A549 (cell line): ENCODE measurements around the gene TTC28. TPM values are rescaled to one million over a fixed set of nuclear protein-coding genes. Genes with fewer than 3 reads are reported as not detected.

Experiments used
- ATAC-seq, 2 experiments: fragments of 200-7000 bp in 1 of 2; fragments of >200 bp in 1 of 2; cut with Nextera tagmentation in 1 of 2; cut with Tn5 transposase in 1 of 2; 3 replicates each; pipeline versions ENCODE4 v1.8.0 to v1.9.1; 2018 to 2020; ENCODE audit warnings: mild to moderate bottlenecking in 1 of 2, moderate library complexity in 1 of 2
- CTCF ChIA-PET: fragments of 300-600 bp; sonication (Branson Sonifier 250); formaldehyde crosslinking; extraction: SDS; loops from one replicate; lab custom pipeline; 2021; ENCODE audit warnings: antibody characterized with exemption, inconsistent platforms; lab: Yijun Ruan, JAX
- POLR2A ChIA-PET: fragments of 350-600 bp; formaldehyde crosslinking; extraction: SDS; loops from one replicate; lab custom pipeline; 2021; ENCODE audit warnings: antibody characterized with exemption, inconsistent platforms; lab: Yijun Ruan, JAX
- DNase-seq, 2 experiments: peaks; one replicate each; pipeline versions ENCODE4 v3.0.0 to v3.0.0-alpha.2; 2011 to 2016; ENCODE audit warnings: low read depth in 1 of 2, low spot score in 1 of 2
- FAIRE-seq: peaks from 2 replicates; lab custom pipeline; 2011; peaks lifted over from hg19 to GRCh38; lab: Jason Lieb, UNC
- H3K27ac ChIP-seq, 2 experiments: fragments of >200 bp; sonication (Bioruptor Twin); formaldehyde crosslinking; 3 replicates each; pipeline ENCODE4 v1.5.1; 2016 to 2017
- H3K4me1 ChIP-seq: fragments of >200 bp; sonication (Bioruptor Twin); formaldehyde crosslinking; 3 replicates; pipeline ENCODE4 v1.6.1; 2016
- H3K4me2 ChIP-seq: fragments of >200 bp; sonication (Bioruptor Twin); formaldehyde crosslinking; 3 replicates; pipeline ENCODE4 v1.6.1; 2016
- H3K4me3 ChIP-seq: fragments of >200 bp; sonication (Bioruptor Twin); formaldehyde crosslinking; 3 replicates; pipeline ENCODE4 v1.5.1; 2016
- H3K9me3 ChIP-seq: fragments of >200 bp; sonication (Bioruptor Twin); formaldehyde crosslinking; 3 replicates; pipeline ENCODE4 v1.6.1; 2016
- BHLHE40 ChIP-seq: IDR thresholded peaks from 2 replicates; pipeline ENCODE4 v1.6.1; 2012; ENCODE audit warnings: low read depth, low read length, inconsistent platforms
- CBX8 ChIP-seq: fragments of 200-600 bp; sonication (generic); IDR thresholded peaks from 2 replicates; pipeline ENCODE4 v1.6.1; 2016
- CHD2 ChIP-seq: fragments of 150-350 bp; IDR thresholded peaks from 2 replicates; pipeline ENCODE4 v1.6.1; 2014; ENCODE audit warnings: low read length; ENCODE audit not compliant: partially characterized antibody
- CHD4 ChIP-seq: fragments of 200-600 bp; sonication (generic); IDR thresholded peaks from 2 replicates; pipeline ENCODE4 v1.6.1; 2016; ENCODE audit warnings: antibody characterized with exemption, mild to moderate bottlenecking, borderline replicate concordance
- EHF ChIP-seq: fragments of 250-450 bp; sonication (Bioruptor Pico); IDR thresholded peaks from 2 replicates; pipeline ENCODE4 v1.5.0; 2020; ENCODE audit warnings: mild to moderate bottlenecking
- EP300 ChIP-seq, 2 experiments: fragments of >200 bp; sonication (Bioruptor Twin); formaldehyde crosslinking; IDR thresholded peaks; 2 replicates in 1 of 2; 3 replicates in 1 of 2; pipeline ENCODE4 v1.6.1; 2016 to 2017
- FOSB ChIP-seq: fragments of 250-450 bp; sonication (Bioruptor Pico); IDR thresholded peaks from 2 replicates; pipeline ENCODE4 v1.5.0; 2020; ENCODE audit warnings: mild to moderate bottlenecking, moderate library complexity
- HDAC2 ChIP-seq: fragments of 200-600 bp; sonication (generic); IDR thresholded peaks from 2 replicates; pipeline ENCODE4 v1.6.1; 2016
- HEYL ChIP-seq: fragments of 250-450 bp; sonication (Bioruptor Pico); IDR thresholded peaks from 2 replicates; pipeline ENCODE4 v1.8.0; 2021; ENCODE audit warnings: mild to moderate bottlenecking, moderate library complexity
- HOXA7 ChIP-seq: fragments of 250-450 bp; sonication (Bioruptor Pico); IDR thresholded peaks from 2 replicates; pipeline ENCODE4 v1.5.0; 2020; ENCODE audit warnings: mild to moderate bottlenecking, moderate library complexity
- HOXB13 ChIP-seq: fragments of 250-450 bp; sonication (Bioruptor Pico); IDR thresholded peaks from 2 replicates; pipeline ENCODE4 v1.5.0; 2020; ENCODE audit warnings: low read depth, mild to moderate bottlenecking, moderate library complexity
- HOXB5 ChIP-seq: fragments of 250-450 bp; sonication (Bioruptor Pico); IDR thresholded peaks from 2 replicates; pipeline ENCODE4 v1.5.0; 2020; ENCODE audit warnings: mild to moderate bottlenecking, moderate library complexity
- JUN ChIP-seq, 2 experiments: fragments of >200 bp; sonication (Bioruptor Twin); formaldehyde crosslinking; IDR thresholded peaks; 2 replicates in 1 of 2; 3 replicates in 1 of 2; pipeline ENCODE4 v1.6.1; 2016 to 2017
- KDM1A ChIP-seq: fragments of 200-600 bp; sonication (generic); IDR thresholded peaks from 2 replicates; pipeline ENCODE4 v1.6.1; 2016; ENCODE audit warnings: low read depth, mild to moderate bottlenecking
- KDM5A ChIP-seq: fragments of 200-600 bp; sonication (generic); IDR thresholded peaks from 2 replicates; pipeline ENCODE4 v1.6.1; 2016; ENCODE audit warnings: antibody characterized with exemption, mild to moderate bottlenecking
- MAZ ChIP-seq: fragments of 150-350 bp; IDR thresholded peaks from 2 replicates; pipeline ENCODE4 v1.6.1; 2014; ENCODE audit warnings: antibody characterized with exemption, low read depth, low read length, borderline replicate concordance
- MYC ChIP-seq: IDR thresholded peaks from 2 replicates; pipeline ENCODE4 v1.6.1; 2012; ENCODE audit warnings: mild to moderate bottlenecking, inconsistent platforms, low read length, improper control_type of control experiment, borderline replicate concordance
- NFE2L2 ChIP-seq: fragments of 150-350 bp; conservative IDR thresholded peaks from 2 replicates; pipeline ENCODE4 v1.6.1; 2014; ENCODE audit warnings: low read length
- NPAS2 ChIP-seq: fragments of 250-450 bp; sonication (Bioruptor Pico); IDR thresholded peaks from 2 replicates; pipeline ENCODE4 v1.8.0; 2022; ENCODE audit warnings: mild to moderate bottlenecking, moderate library complexity, borderline replicate concordance
- POLR2A ChIP-seq: IDR thresholded peaks from 2 replicates; pipeline ENCODE4 v1.6.1; 2012; ENCODE audit warnings: mild to moderate bottlenecking, low read length
- RARB ChIP-seq: fragments of 250-450 bp; sonication (Bioruptor Pico); IDR thresholded peaks from 2 replicates; pipeline ENCODE4 v1.8.0; 2021; ENCODE audit warnings: mild to moderate bottlenecking, moderate library complexity
- RCOR1 ChIP-seq: fragments of 150-350 bp; IDR thresholded peaks from 2 replicates; pipeline ENCODE4 v1.6.1; 2014; ENCODE audit warnings: antibody characterized with exemption, low read length, low read depth
- RFX5 ChIP-seq: fragments of 450-650 bp; IDR thresholded peaks from 2 replicates; pipeline ENCODE4 v1.7.1; 2014; ENCODE audit warnings: antibody characterized with exemption, mild to moderate bottlenecking, moderate library complexity
- ZC3H11A ChIP-seq: fragments of 450-650 bp; IDR thresholded peaks from 2 replicates; pipeline ENCODE4 v1.6.1; 2014; ENCODE audit warnings: antibody characterized with exemption, mild to moderate bottlenecking
- ZNF302 ChIP-seq: fragments of 250-450 bp; sonication (Bioruptor Pico); IDR thresholded peaks from 2 replicates; pipeline ENCODE4 v1.9.0; 2021; ENCODE audit warnings: inconsistent platforms, mild to moderate bottlenecking, moderate library complexity
- ZSCAN20 ChIP-seq: fragments of 250-450 bp; sonication (Bioruptor Pico); IDR thresholded peaks from 2 replicates; pipeline ENCODE4 v1.8.0; 2022; ENCODE audit warnings: mild to moderate bottlenecking, moderate library complexity
- WGBS: methylation state at CpG from one replicate; pipeline ENCODE4 v1.1.6; 2017; ENCODE audit errors: missing lambda C conversion rate; 5-methylcytosine and 5-hydroxymethylcytosine counted together
- polyA plus RNA-seq, 4 experiments: library from polyadenylated mRNA; depleted of rRNA in 3 of 4; stranded (reverse); fragments of >200 nt; fragmentation: RNase III in 1 of 4; extraction: RNeasy Plus Mini Kit Qiagen cat#74134 plus additional on column Dnase treatment in 1 of 4; gene quantifications; 2 replicates in 3 of 4; 3 replicates in 1 of 4; pipeline ENCODE4 v1.2.3, GENCODE V29; 2011 to 2017
- TF ChIP-seq, protein P1 (sequence below): fragments of >200 bp; sonication (Bioruptor Twin); formaldehyde crosslinking; IDR thresholded peaks from 2 replicates; pipeline ENCODE4 v1.6.1; 2016
- TF ChIP-seq, protein P2 (sequence below): fragments of 150-350 bp; IDR thresholded peaks from 2 replicates; pipeline ENCODE4 v1.6.1; 2014; ENCODE audit warnings: low read depth, mild to moderate bottlenecking, low read length
- TF ChIP-seq, protein P3 (sequence below): fragments of 200-600 bp; sonication (generic); IDR thresholded peaks from 2 replicates; pipeline ENCODE4 v1.6.1; 2016; ENCODE audit warnings: antibody characterized with exemption, mild to moderate bottlenecking, moderate library complexity
- TF ChIP-seq, protein P4 (sequence below): IDR thresholded peaks from 2 replicates; pipeline ENCODE4 v1.6.1; 2012

The TTC28 gene
- polyA plus RNA-seq, 2 of the 4 experiments (the other 2 are of a cell fraction): 2.6 to 3.8 TPM

DNA sequence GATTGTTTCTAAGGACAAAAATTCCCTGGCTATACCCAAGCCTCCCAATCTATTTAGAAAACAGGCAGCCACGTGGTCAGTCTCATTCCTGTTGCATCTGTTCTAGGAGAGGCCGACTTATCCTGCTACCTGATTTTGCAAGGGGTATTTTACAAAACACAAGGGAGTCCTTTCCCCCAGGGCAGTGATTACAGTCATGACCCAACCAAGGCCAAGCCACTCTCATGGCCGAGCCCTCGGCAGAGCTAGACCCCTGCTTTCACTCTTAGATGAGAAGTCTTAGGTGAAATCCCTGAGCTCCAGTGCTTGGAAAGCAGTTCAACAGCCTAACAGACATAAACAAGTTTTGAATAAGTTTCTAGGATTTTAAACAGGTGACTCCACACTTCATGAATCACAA is 671.6 kb downstream of the TTC28 start:
- 77% methylated on average over 4 of the region's 4 CpGs for WGBS
- Histone ChIP-seq H3K4me2 (no peak overlapping the region), H3K9me3 (no peaks in the 10 kb centered on the region), H3K27ac (no peak overlapping the region), H3K4me3 (no peak overlapping the region), H3K4me1 (0 out of 3 replicates have a peak, but pooled peaks cover 2% of the 10 kb centered on the region)
- ChIA-PET CTCF (interaction anchor here (0.9 kb wide), 1 partner anchor 125 kb away, joined by 3 read pairs; no protein-coding TSS in a partner anchor), POLR2A (no interaction called here)
- FAIRE-seq: no peak
- DNase-seq: no peak
- TF ChIP-seq HEYL (CRISPR knock-in tag) (no peak), EP300 (IDR thresholded peaks at IDR 0.05) (no peak), CBX8 (no peak), HOXB5 (CRISPR knock-in tag) (no peak), HOXA7 (no peak), MAZ (no peak), JUN (IDR thresholded peaks at IDR 0.05) (no peak), EHF (CRISPR knock-in tag) (no peak), RFX5 (no peak), NPAS2 (CRISPR knock-in tag) (no peak), RCOR1 (no peak), ZSCAN20 (CRISPR knock-in tag) (no peak), MYC (no peak), ZC3H11A (no peak), FOSB (CRISPR knock-in tag) (no peak), CHD2 (no peak), ZNF302 (no peak), NFE2L2 (no peak)
- TF ChIP-seq, protein P1, sequence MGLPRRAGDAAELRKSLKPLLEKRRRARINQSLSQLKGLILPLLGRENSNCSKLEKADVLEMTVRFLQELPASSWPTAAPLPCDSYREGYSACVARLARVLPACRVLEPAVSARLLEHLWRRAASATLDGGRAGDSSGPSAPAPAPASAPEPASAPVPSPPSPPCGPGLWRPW: no peak
- TF ChIP-seq, protein P2, sequence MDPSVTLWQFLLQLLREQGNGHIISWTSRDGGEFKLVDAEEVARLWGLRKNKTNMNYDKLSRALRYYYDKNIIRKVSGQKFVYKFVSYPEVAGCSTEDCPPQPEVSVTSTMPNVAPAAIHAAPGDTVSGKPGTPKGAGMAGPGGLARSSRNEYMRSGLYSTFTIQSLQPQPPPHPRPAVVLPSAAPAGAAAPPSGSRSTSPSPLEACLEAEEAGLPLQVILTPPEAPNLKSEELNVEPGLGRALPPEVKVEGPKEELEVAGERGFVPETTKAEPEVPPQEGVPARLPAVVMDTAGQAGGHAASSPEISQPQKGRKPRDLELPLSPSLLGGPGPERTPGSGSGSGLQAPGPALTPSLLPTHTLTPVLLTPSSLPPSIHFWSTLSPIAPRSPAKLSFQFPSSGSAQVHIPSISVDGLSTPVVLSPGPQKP: no peak
- no peak for ATAC-seq

DNA sequence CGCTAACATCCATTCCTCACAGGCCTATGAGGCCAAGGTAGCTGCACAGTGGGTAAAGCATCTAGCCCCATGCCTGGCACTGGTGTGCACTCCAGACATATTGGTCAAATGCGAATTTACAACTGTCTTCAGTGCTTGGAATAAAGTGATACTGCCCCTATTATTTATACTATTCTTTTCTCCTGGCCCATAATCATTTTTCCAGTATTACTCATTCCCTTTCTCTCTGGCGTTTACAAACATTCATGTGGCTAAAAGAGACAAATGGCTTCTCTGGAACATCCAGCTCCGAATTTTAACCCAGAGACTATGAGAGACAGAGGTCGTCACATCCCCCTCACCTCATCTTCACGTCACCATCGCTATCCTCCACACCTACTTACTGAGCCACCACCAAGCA is 673.4 kb downstream of the TTC28 start:
- Histone ChIP-seq H3K4me1 (0 out of 3 replicates have a peak, but pooled peaks cover 2% of the 10 kb centered on the region), H3K4me3 (no peak overlapping the region), H3K4me2 (no peak overlapping the region), H3K9me3 (no peaks in the 10 kb centered on the region), H3K27ac (no peak overlapping the region)
- ATAC-seq (no peak), DNase-seq (no peak), FAIRE-seq (no peak)
- ChIA-PET POLR2A (no interaction called here), CTCF (interaction anchor here (0.6 to 1.5 kb wide), 7 partner anchors 10 to 823 kb away, joined by 3 to 6 read pairs (median 3); no protein-coding TSS in a partner anchor)
- TF ChIP-seq, protein P3, sequence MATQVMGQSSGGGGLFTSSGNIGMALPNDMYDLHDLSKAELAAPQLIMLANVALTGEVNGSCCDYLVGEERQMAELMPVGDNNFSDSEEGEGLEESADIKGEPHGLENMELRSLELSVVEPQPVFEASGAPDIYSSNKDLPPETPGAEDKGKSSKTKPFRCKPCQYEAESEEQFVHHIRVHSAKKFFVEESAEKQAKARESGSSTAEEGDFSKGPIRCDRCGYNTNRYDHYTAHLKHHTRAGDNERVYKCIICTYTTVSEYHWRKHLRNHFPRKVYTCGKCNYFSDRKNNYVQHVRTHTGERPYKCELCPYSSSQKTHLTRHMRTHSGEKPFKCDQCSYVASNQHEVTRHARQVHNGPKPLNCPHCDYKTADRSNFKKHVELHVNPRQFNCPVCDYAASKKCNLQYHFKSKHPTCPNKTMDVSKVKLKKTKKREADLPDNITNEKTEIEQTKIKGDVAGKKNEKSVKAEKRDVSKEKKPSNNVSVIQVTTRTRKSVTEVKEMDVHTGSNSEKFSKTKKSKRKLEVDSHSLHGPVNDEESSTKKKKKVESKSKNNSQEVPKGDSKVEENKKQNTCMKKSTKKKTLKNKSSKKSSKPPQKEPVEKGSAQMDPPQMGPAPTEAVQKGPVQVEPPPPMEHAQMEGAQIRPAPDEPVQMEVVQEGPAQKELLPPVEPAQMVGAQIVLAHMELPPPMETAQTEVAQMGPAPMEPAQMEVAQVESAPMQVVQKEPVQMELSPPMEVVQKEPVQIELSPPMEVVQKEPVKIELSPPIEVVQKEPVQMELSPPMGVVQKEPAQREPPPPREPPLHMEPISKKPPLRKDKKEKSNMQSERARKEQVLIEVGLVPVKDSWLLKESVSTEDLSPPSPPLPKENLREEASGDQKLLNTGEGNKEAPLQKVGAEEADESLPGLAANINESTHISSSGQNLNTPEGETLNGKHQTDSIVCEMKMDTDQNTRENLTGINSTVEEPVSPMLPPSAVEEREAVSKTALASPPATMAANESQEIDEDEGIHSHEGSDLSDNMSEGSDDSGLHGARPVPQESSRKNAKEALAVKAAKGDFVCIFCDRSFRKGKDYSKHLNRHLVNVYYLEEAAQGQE: no peak
- TF ChIP-seq BHLHE40 (no peak), KDM1A (no peak), POLR2A (no peak), MAZ (no peak), HOXB13 (CRISPR knock-in tag) (no peak), HDAC2 (no peak), MYC (no peak), RARB (CRISPR knock-in tag) (no peak), RFX5 (no peak), JUN (IDR thresholded peaks at IDR 0.05) (no peak), CHD4 (no peak), KDM5A (no peak)
- TF ChIP-seq, protein P4, sequence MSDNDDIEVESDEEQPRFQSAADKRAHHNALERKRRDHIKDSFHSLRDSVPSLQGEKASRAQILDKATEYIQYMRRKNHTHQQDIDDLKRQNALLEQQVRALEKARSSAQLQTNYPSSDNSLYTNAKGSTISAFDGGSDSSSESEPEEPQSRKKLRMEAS: no peak
- WGBS: 80% methylated on average over 7 of the region's 7 CpGs
